Astrocyte of the spinal cord (primary cell): ENCODE measurements around the gene POU2AF3.
"Not testable (repeated sequence)": the region's sequence is repeated elsewhere in the genome, so short reads cannot be mapped to it uniquely, and the experiment has no call there.

ENCODE experiments used
- DNase-seq: peaks from one replicate; pipeline ENCODE4 v3.0.0; 2011; ENCODE audit warnings: low read depth, low spot score
- H3K4me3 ChIP-seq: 2 replicates; pipeline ENCODE4 v1.5.1; 2011; ENCODE audit warnings: low read depth, mild to moderate bottlenecking, low read length, moderate library complexity
- in situ Hi-C: cut with HindIII; loops from 2 replicates; pipeline ENCODE4 v1.10.0; 2017; ENCODE audit warnings: low sequenced_read_pairs
- TF ChIP-seq, protein P1 (sequence below): IDR thresholded peaks from 2 replicates; pipeline ENCODE4 v1.5.1; 2012; ENCODE audit warnings: low read depth, mild to moderate bottlenecking, low read length, inconsistent platforms

The POU2AF3 gene

GRCh38 chr11:111285189-111286091 lies 12.9 kb upstream of the POU2AF3 start:
- in situ Hi-C loops: no loop called here
- DNase-seq: no peak
- TF ChIP-seq, protein P1, sequence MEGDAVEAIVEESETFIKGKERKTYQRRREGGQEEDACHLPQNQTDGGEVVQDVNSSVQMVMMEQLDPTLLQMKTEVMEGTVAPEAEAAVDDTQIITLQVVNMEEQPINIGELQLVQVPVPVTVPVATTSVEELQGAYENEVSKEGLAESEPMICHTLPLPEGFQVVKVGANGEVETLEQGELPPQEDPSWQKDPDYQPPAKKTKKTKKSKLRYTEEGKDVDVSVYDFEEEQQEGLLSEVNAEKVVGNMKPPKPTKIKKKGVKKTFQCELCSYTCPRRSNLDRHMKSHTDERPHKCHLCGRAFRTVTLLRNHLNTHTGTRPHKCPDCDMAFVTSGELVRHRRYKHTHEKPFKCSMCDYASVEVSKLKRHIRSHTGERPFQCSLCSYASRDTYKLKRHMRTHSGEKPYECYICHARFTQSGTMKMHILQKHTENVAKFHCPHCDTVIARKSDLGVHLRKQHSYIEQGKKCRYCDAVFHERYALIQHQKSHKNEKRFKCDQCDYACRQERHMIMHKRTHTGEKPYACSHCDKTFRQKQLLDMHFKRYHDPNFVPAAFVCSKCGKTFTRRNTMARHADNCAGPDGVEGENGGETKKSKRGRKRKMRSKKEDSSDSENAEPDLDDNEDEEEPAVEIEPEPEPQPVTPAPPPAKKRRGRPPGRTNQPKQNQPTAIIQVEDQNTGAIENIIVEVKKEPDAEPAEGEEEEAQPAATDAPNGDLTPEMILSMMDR: no peak
- no peak overlapping the region for H3K4me3 ChIP-seq

DNA sequence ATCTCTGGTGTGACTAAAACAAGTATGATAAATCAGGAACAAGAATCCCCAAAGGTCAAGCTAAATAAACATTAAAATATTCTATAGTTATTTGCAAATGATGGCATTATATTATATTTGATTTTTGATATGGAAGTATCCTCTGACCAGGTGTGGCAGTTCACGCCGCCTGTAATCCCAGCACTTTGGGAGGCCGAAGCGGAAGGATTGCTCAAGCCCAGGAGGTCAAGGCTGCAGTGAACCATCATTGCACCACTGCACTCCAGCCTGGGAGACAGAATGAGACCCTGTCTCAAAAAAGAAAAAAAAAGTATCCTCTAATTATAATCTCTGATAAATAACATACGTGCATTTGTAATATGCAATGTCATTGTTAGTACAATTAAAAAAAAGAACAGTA lies 6.6 kb upstream of the POU2AF3 start:
- in situ Hi-C loops: no loop called here
- TF ChIP-seq, protein P1: no peak
- no peak overlapping the region for H3K4me3 ChIP-seq
- no peak for DNase-seq

GRCh38 chr11:111292408-111292807 lies 5.9 kb upstream of the POU2AF3 start:
- in situ Hi-C loops, DNase-seq, H3K4me3 ChIP-seq: not testable (repeated sequence)

GRCh38 chr11:111296196-111296595 lies 2.1 kb upstream of the POU2AF3 start:
- in situ Hi-C loops: no loop called here
- TF ChIP-seq, protein P1: no peak
- no peak for DNase-seq
- no peak overlapping the region for H3K4me3 ChIP-seq

DNA sequence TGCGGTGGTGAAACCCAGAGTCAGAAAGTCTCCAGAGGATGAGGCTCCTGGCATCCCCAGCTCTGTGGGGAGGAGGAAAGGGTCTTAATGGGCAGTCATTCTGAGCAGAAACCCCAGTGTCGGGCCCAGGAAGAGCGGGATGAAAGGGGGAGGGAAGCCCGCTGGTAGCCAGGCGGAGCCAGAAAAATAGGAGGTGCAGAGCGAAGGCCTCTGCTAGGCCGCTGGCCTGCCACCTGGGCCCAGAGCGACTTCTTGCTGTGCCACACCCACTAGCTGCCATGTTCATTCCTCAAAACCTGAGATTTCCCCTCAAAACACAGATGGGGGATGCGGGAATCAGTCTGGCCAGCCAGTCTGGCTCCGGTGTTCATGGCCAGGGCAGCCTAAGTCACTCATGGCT lies 650 bp upstream of the POU2AF3 start:
- in situ Hi-C loops: no loop called here
- TF ChIP-seq, protein P1: no peak
- no peak for DNase-seq

GRCh38 chr11:111299101-111300026 lies 1.0 kb downstream of the POU2AF3 start:
- DNase-seq: peak; percentile 25
- TF ChIP-seq, protein P1: peak; percentile 64
- in situ Hi-C loops: no loop called here
- peak overlapping the region; percentile 50 for H3K4me3 ChIP-seq

More for the DNA sequence above, 650 bp upstream of the POU2AF3 start:
- no peak overlapping the region for H3K4me3 ChIP-seq
